Left lung (tissue), 10 donors: ENCODE data around the gene MSANTD1. TPM values are rescaled to one million over a fixed set of nuclear protein-coding genes. Genes with fewer than 3 reads are reported as not detected.

Experiments
- ATAC-seq: fragments of 200-7000 bp; cut with Tn5 transposase; one replicate; pipeline ENCODE4 v1.9.1; 2020; ENCODE audit warnings: moderate library complexity
- DNase-seq, 4 donors: peaks; one replicate each; pipeline ENCODE4 v3.0.0-alpha.2; 2013 to 2020
- H3K27ac ChIP-seq, 2 donors: fragments of 200-600 bp; sonication (generic) in 1 of 2; one replicate each; pipeline versions ENCODE4 v1.5.0 to v1.8.0; 2020 to 2021
- H3K27me3 ChIP-seq, 2 donors: fragments of 200-600 bp; sonication (generic) in 1 of 2; one replicate each; pipeline versions ENCODE4 v1.5.0 to v1.8.0; 2020 to 2021
- H3K36me3 ChIP-seq, 2 donors: fragments of 200-600 bp; sonication (generic) in 1 of 2; one replicate each; pipeline versions ENCODE4 v1.5.0 to v1.8.0; 2020 to 2021
- H3K4me1 ChIP-seq, 2 donors: fragments of 200-600 bp; one replicate each; pipeline ENCODE4 v1.8.0; 2021
- H3K4me3 ChIP-seq, 2 donors: fragments of 200-600 bp; sonication (generic) in 1 of 2; one replicate each; pipeline versions ENCODE4 v1.5.0 to v1.8.0; 2020 to 2021; ENCODE audit warnings: mild to moderate bottlenecking in 1 of 2
- H3K9me3 ChIP-seq, 2 donors: fragments of 200-600 bp; sonication (generic) in 1 of 2; one replicate each; pipeline versions ENCODE4 v1.5.0 to v1.8.0; 2020 to 2021
- intact Hi-C, 2 donors: fragments of 100-400 bp; cut with DNase I; formaldehyde crosslinking; loops; one replicate each; pipeline versions ENCODE4 v1.11.2 to v1.14.2; 2022
- polyA plus RNA-seq, 6 donors: library from polyadenylated mRNA; unstranded; fragments of 120-200 nt; gene quantifications; one replicate each; pipeline ENCODE4 v1.2.1, GENCODE V29; 2013; ENCODE audit not compliant: insufficient read length in 6 of 6
- total RNA-seq, 2 donors: library from RNA; stranded (reverse); fragmentation: NEBNext Ultra II Directional; extraction: Animal tissue kit (Norgen Biotek cat#: 25700); gene quantifications; one replicate each; pipeline ENCODE4 v1.2.1, GENCODE V29; 2021
- TF ChIP-seq, protein P1 (sequence below), 2 donors: fragments of 200-600 bp; sonication (generic) in 1 of 2; IDR thresholded peaks; one replicate each; pipeline versions ENCODE4 v1.5.0 to v1.8.0; 2021; ENCODE audit warnings: antibody characterized with exemption in 2 of 2
- donor health status: DM: no; HTN: yes; CAD: no.
- donor health status: DM: no; HTN: no; CAD: no.

The MSANTD1 gene
- total and polyA plus RNA-seq, 8 donors: 0.54 to 1.4 (median 1.0) TPM

- Histone ChIP-seq H3K27me3 (no peaks in the 10 kb centered on the region), H3K9me3 (no peaks in the 10 kb centered on the region), H3K4me3 (no peak overlapping the region), H3K36me3 (no peaks in the 10 kb centered on the region), H3K27ac (no peak overlapping the region), H3K4me1 (no peaks in the 10 kb centered on the region)
- peak in 1 of 4 donors; percentile 67 for DNase-seq
- peak; percentile 16 for ATAC-seq
- intact Hi-C loops: no loop called here
- TF ChIP-seq, protein P1, sequence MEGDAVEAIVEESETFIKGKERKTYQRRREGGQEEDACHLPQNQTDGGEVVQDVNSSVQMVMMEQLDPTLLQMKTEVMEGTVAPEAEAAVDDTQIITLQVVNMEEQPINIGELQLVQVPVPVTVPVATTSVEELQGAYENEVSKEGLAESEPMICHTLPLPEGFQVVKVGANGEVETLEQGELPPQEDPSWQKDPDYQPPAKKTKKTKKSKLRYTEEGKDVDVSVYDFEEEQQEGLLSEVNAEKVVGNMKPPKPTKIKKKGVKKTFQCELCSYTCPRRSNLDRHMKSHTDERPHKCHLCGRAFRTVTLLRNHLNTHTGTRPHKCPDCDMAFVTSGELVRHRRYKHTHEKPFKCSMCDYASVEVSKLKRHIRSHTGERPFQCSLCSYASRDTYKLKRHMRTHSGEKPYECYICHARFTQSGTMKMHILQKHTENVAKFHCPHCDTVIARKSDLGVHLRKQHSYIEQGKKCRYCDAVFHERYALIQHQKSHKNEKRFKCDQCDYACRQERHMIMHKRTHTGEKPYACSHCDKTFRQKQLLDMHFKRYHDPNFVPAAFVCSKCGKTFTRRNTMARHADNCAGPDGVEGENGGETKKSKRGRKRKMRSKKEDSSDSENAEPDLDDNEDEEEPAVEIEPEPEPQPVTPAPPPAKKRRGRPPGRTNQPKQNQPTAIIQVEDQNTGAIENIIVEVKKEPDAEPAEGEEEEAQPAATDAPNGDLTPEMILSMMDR (IDR thresholded peaks at IDR 0.05): no peak
Observed at GRCh38 chr4:3269105-3269927, 20.4 kb downstream of the MSANTD1 start.

GRCh38 chr4:3269991-3270611 lies 21.1 kb downstream of the MSANTD1 start:
- no peaks in the 10 kb centered on the region for H3K27me3 ChIP-seq
- no peak for ATAC-seq
- DNase-seq: peak in 1 of 4 donors; percentile 65
- H3K27ac ChIP-seq: no peak overlapping the region
- no peaks in the 10 kb centered on the region for H3K4me1 ChIP-seq
- no peak overlapping the region for H3K4me3 ChIP-seq
- TF ChIP-seq, protein P1 (IDR thresholded peaks at IDR 0.05): no peak
- intact Hi-C loops: no loop called here
- no peaks in the 10 kb centered on the region for H3K36me3 ChIP-seq
- no peaks in the 10 kb centered on the region for H3K9me3 ChIP-seq

GRCh38 chr4:3271131-3271530 lies 22.2 kb downstream of the MSANTD1 start:
- no peak for ATAC-seq
- Histone ChIP-seq H3K4me1 (no peaks in the 10 kb centered on the region), H3K4me3 (no peak overlapping the region), H3K36me3 (no peaks in the 10 kb centered on the region), H3K27ac (no peak overlapping the region), H3K9me3 (no peaks in the 10 kb centered on the region), H3K27me3 (no peaks in the 10 kb centered on the region)
- DNase-seq: no peak
- TF ChIP-seq, protein P1 (IDR thresholded peaks at IDR 0.05): no peak
- intact Hi-C loops: no loop called here

DNA sequence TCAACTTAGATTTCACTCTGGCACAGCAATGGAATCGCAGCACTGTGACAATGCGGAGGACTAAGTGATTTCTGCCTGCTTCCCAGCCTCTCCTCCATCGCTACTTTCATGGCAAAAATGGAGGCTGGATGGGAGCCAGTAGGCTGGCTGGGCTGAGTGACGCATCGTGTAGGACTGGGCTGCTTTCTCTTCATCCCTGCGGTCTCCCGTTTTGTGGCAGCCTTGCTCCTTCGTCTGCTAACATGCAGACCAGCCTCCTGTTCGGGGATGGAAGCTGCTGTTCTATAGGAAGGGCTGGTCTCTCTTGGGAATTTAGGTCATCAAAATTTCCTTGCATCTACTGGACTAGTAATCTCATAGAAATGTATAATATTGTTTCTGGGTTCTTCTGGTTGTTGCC lies 28.0 kb downstream of the MSANTD1 start:
- intact Hi-C loops: no loop called here
- peaks cover 0 to 5% of the 10 kb centered on the region in 2 donors for H3K9me3 ChIP-seq
- H3K4me1 ChIP-seq: no peaks in the 10 kb centered on the region
- no peaks in the 10 kb centered on the region for H3K27me3 ChIP-seq
- TF ChIP-seq, protein P1 (IDR thresholded peaks at IDR 0.05): no peak
- DNase-seq (no peak), ATAC-seq (no peak)
- H3K36me3 ChIP-seq: no peaks in the 10 kb centered on the region
- H3K27ac ChIP-seq: no peak overlapping the region
- no peak overlapping the region for H3K4me3 ChIP-seq

GRCh38 chr4:3280466-3280865 lies 31.5 kb downstream of the MSANTD1 start:
- Histone ChIP-seq H3K27me3 (peaks cover 0 to 16% of the 10 kb centered on the region in 2 donors), H3K9me3 (peaks cover 0 to 5% of the 10 kb centered on the region in 2 donors), H3K4me3 (no peak overlapping the region), H3K4me1 (peaks cover 0 to 2% of the 10 kb centered on the region in 2 donors), H3K36me3 (no peaks in the 10 kb centered on the region), H3K27ac (no peak overlapping the region)
- TF ChIP-seq, protein P1 (IDR thresholded peaks at IDR 0.05): no peak
- no peak for DNase-seq
- ATAC-seq: no peak
- intact Hi-C loops: no loop called here
